ENCODE data around the gene HTT. TPM values are rescaled to one million over a fixed set of nuclear protein-coding genes. Genes with fewer than 3 reads are reported as not detected.

HTT gene
- total and polyA plus RNA-seq, 3 experiments from 2014 or later, result 5.1 to 58.6 (median 54.7) TPM

- H3K9me3 Mint-ChIP-seq, result peaks cover 0 to 2% (median 0%) of the 10 kb centered on the region in 5 donors
- Histone ChIP-seq H3K27me3 (ENCODE audit: insufficient read depth, low read length, poor library complexity, severe bottlenecking) (no peaks in the 10 kb centered on the region), H3K4me1 (ENCODE audit: insufficient read depth, low read length) (peaks cover 44% of the 10 kb centered on the region), H3K4me3 (ENCODE audit: low read length) (no peak overlapping the region), H3K9me3 (ENCODE audit: low read length) (no peaks in the 10 kb centered on the region), H3K27ac (ENCODE audit: low read depth, low read length) (no peak overlapping the region), H3K36me3 (ENCODE audit: insufficient read depth, low read length) (peaks cover 23% of the 10 kb centered on the region)
- peak overlapping the region in 5 of 7 donors; percentile 44 to 83 (median 74) for H3K4me3 Mint-ChIP-seq
- ChIA-PET POLR2A (no interaction called here), CTCF (interaction anchor here (0.9 to 3.0 kb wide), 2 partner anchors 11 to 277 kb away, joined by 4 to 11 read pairs; no protein-coding TSS in a partner anchor)
- H3K36me3 Mint-ChIP-seq, result peaks cover 13 to 49% (median 17%) of the 10 kb centered on the region in 3 donors
- peaks cover 37 to 54% (median 47%) of the 10 kb centered on the region in 3 donors for H3K4me1 Mint-ChIP-seq
- no peaks in the 10 kb centered on the region for H3K27me3 Mint-ChIP-seq
- no peak for DNase-seq
- H3K27ac Mint-ChIP-seq, result peak overlapping the region in 5 of 8 donors; percentile 15 to 70 (median 45)
Observed at GRCh38 chr4:3203971-3204431, 129.5 kb downstream of the HTT start.

- H3K4me1 ChIP-seq (ENCODE audit: insufficient read depth, low read length), result peaks cover 32% of the 10 kb centered on the region
- DNase-seq, result no peak
- peaks cover 35 to 44% (median 42%) of the 10 kb centered on the region in 3 donors for H3K4me1 Mint-ChIP-seq
- H3K9me3 Mint-ChIP-seq, result peaks cover 0 to 2% (median 0%) of the 10 kb centered on the region in 5 donors
- H3K27me3 ChIP-seq (ENCODE audit: insufficient read depth, low read length, poor library complexity, severe bottlenecking), result no peaks in the 10 kb centered on the region
- no peak overlapping the region for H3K4me3 ChIP-seq (ENCODE audit: low read length)
- peaks cover 17 to 53% (median 19%) of the 10 kb centered on the region in 3 donors for H3K36me3 Mint-ChIP-seq
- no peak overlapping the region for H3K27ac ChIP-seq (ENCODE audit: low read depth, low read length)
- H3K9me3 ChIP-seq (ENCODE audit: low read length), result no peaks in the 10 kb centered on the region
- H3K4me3 Mint-ChIP-seq, result no peak overlapping the region
- CTCF ChIA-PET, result no interaction called here
- H3K27me3 Mint-ChIP-seq, result no peaks in the 10 kb centered on the region
- POLR2A ChIA-PET, result no interaction called here
- no peak overlapping the region for H3K27ac Mint-ChIP-seq
- peaks cover 36% of the 10 kb centered on the region for H3K36me3 ChIP-seq (ENCODE audit: insufficient read depth, low read length)
Observed at GRCh38 chr4:3205995-3206394, 131.5 kb downstream of the HTT start.

GRCh38 chr4:3206439-3207100 is 132.1 kb downstream of the HTT start:
- peaks cover 36% of the 10 kb centered on the region for H3K36me3 ChIP-seq (ENCODE audit: insufficient read depth, low read length)
- H3K4me3 ChIP-seq (ENCODE audit: low read length), result no peak overlapping the region
- no peaks in the 10 kb centered on the region for H3K9me3 ChIP-seq (ENCODE audit: low read length)
- H3K27ac ChIP-seq (ENCODE audit: low read depth, low read length), result no peak overlapping the region
- peaks cover 27% of the 10 kb centered on the region for H3K4me1 ChIP-seq (ENCODE audit: insufficient read depth, low read length)
- H3K9me3 Mint-ChIP-seq, result peaks cover 0 to 2% (median 0%) of the 10 kb centered on the region in 5 donors
- H3K27me3 Mint-ChIP-seq, result no peaks in the 10 kb centered on the region
- CTCF ChIA-PET, result no interaction called here
- peaks cover 31 to 38% (median 36%) of the 10 kb centered on the region in 3 donors for H3K4me1 Mint-ChIP-seq
- peak overlapping the region in 1 of 8 donors; percentile 50 for H3K27ac Mint-ChIP-seq
- POLR2A ChIA-PET, result no interaction called here
- DNase-seq, result no peak
- peaks cover 17 to 56% (median 19%) of the 10 kb centered on the region in 3 donors for H3K36me3 Mint-ChIP-seq
- no peak overlapping the region for H3K4me3 Mint-ChIP-seq
- H3K27me3 ChIP-seq (ENCODE audit: insufficient read depth, low read length, poor library complexity, severe bottlenecking), result no peaks in the 10 kb centered on the region

- H3K9me3 Mint-ChIP-seq, result peaks cover 0 to 2% (median 0%) of the 10 kb centered on the region in 5 donors
- Histone ChIP-seq H3K9me3 (ENCODE audit: low read length) (no peaks in the 10 kb centered on the region), H3K27ac (ENCODE audit: low read depth, low read length) (no peak overlapping the region), H3K4me1 (ENCODE audit: insufficient read depth, low read length) (peaks cover 17% of the 10 kb centered on the region), H3K4me3 (ENCODE audit: low read length) (no peak overlapping the region), H3K36me3 (ENCODE audit: insufficient read depth, low read length) (peaks cover 44% of the 10 kb centered on the region), H3K27me3 (ENCODE audit: insufficient read depth, low read length, poor library complexity, severe bottlenecking) (no peaks in the 10 kb centered on the region)
- no peak overlapping the region for H3K4me3 Mint-ChIP-seq
- ChIA-PET CTCF (no interaction called here), POLR2A (no interaction called here)
- DNase-seq, result no peak
- peaks cover 21 to 28% (median 26%) of the 10 kb centered on the region in 3 donors for H3K4me1 Mint-ChIP-seq
- H3K27ac Mint-ChIP-seq, result peak overlapping the region in 1 of 8 donors; percentile 21
- peaks cover 17 to 66% (median 19%) of the 10 kb centered on the region in 3 donors for H3K36me3 Mint-ChIP-seq
- no peaks in the 10 kb centered on the region for H3K27me3 Mint-ChIP-seq
Observed at GRCh38 chr4:3207531-3208037, 133.1 kb downstream of the HTT start.

GRCh38 chr4:3208826-3209225 is 134.3 kb downstream of the HTT start:
- ChIA-PET POLR2A (no interaction called here), CTCF (no interaction called here)
- no peaks in the 10 kb centered on the region for H3K27me3 ChIP-seq (ENCODE audit: insufficient read depth, low read length, poor library complexity, severe bottlenecking)
- H3K4me3 ChIP-seq (ENCODE audit: low read length), result no peak overlapping the region
- H3K4me3 Mint-ChIP-seq, result no peak overlapping the region
- peaks cover 17 to 78% (median 19%) of the 10 kb centered on the region in 3 donors for H3K36me3 Mint-ChIP-seq
- no peaks in the 10 kb centered on the region for H3K27me3 Mint-ChIP-seq
- peaks cover 53% of the 10 kb centered on the region for H3K36me3 ChIP-seq (ENCODE audit: insufficient read depth, low read length)
- H3K9me3 ChIP-seq (ENCODE audit: low read length), result no peaks in the 10 kb centered on the region
- peaks cover 4% of the 10 kb centered on the region for H3K4me1 ChIP-seq (ENCODE audit: insufficient read depth, low read length)
- no peak overlapping the region for H3K27ac Mint-ChIP-seq
- DNase-seq, result no peak
- no peak overlapping the region for H3K27ac ChIP-seq (ENCODE audit: low read depth, low read length)
- H3K9me3 Mint-ChIP-seq, result peaks cover 0 to 2% (median 0%) of the 10 kb centered on the region in 5 donors
- H3K4me1 Mint-ChIP-seq, result peaks cover 8 to 15% (median 14%) of the 10 kb centered on the region in 3 donors

GRCh38 chr4:3209551-3210325 is 135.3 kb downstream of the HTT start:
- CTCF ChIA-PET, result interaction anchor here (2.3 kb wide), 1 partner anchor 16 kb away, joined by 9 read pairs; no protein-coding TSS in a partner anchor
- H3K27me3 Mint-ChIP-seq, result no peaks in the 10 kb centered on the region
- no peaks in the 10 kb centered on the region for H3K27me3 ChIP-seq (ENCODE audit: insufficient read depth, low read length, poor library complexity, severe bottlenecking)

GRCh38 chr4:3210467-3210866 is 136.0 kb downstream of the HTT start:
- H3K4me3 ChIP-seq (ENCODE audit: low read length), result no peak overlapping the region
- no peak overlapping the region for H3K4me3 Mint-ChIP-seq
- H3K4me1 Mint-ChIP-seq, result peaks cover 3 to 4% (median 4%) of the 10 kb centered on the region in 3 donors
- no peak overlapping the region for H3K27ac ChIP-seq (ENCODE audit: low read depth, low read length)
- H3K9me3 Mint-ChIP-seq, result peaks cover 0 to 2% (median 0%) of the 10 kb centered on the region in 5 donors
- peaks cover 61% of the 10 kb centered on the region for H3K36me3 ChIP-seq (ENCODE audit: insufficient read depth, low read length)
- no peaks in the 10 kb centered on the region for H3K9me3 ChIP-seq (ENCODE audit: low read length)
- no peaks in the 10 kb centered on the region for H3K4me1 ChIP-seq (ENCODE audit: insufficient read depth, low read length)
- ChIA-PET CTCF (interaction anchor here (1.1 to 2.3 kb wide), 3 partner anchors 9 to 20 kb away, joined by 3 to 9 read pairs (median 3); no protein-coding TSS in a partner anchor), POLR2A (interaction anchor here (0.6 to 1.1 kb wide), 3 partner anchors 11 to 279 kb away, joined by 4 to 7 read pairs (median 6); no protein-coding TSS in a partner anchor)
- no peaks in the 10 kb centered on the region for H3K27me3 ChIP-seq (ENCODE audit: insufficient read depth, low read length, poor library complexity, severe bottlenecking)
- H3K36me3 Mint-ChIP-seq, result peaks cover 17 to 89% (median 24%) of the 10 kb centered on the region in 3 donors
- peak overlapping the region in 2 of 8 donors; percentile 17 to 68 for H3K27ac Mint-ChIP-seq
- H3K27me3 Mint-ChIP-seq, result no peaks in the 10 kb centered on the region
- DNase-seq, result no peak

More at GRCh38 chr4:3209551-3210325, 135.3 kb downstream of the HTT start:
- peak overlapping the region in 1 of 8 donors; percentile 46 for H3K27ac Mint-ChIP-seq
- no peaks in the 10 kb centered on the region for H3K4me1 ChIP-seq (ENCODE audit: insufficient read depth, low read length)
- DNase-seq, result no peak
- no peak overlapping the region for H3K4me3 Mint-ChIP-seq
- no peak overlapping the region for H3K4me3 ChIP-seq (ENCODE audit: low read length)
- no peak overlapping the region for H3K27ac ChIP-seq (ENCODE audit: low read depth, low read length)
- peaks cover 17 to 83% (median 22%) of the 10 kb centered on the region in 3 donors for H3K36me3 Mint-ChIP-seq
- H3K9me3 Mint-ChIP-seq, result peaks cover 0 to 2% (median 0%) of the 10 kb centered on the region in 5 donors
- H3K4me1 Mint-ChIP-seq, result peaks cover 4 to 6% (median 6%) of the 10 kb centered on the region in 3 donors
- POLR2A ChIA-PET, result no interaction called here
- H3K9me3 ChIP-seq (ENCODE audit: low read length), result no peaks in the 10 kb centered on the region
- H3K36me3 ChIP-seq (ENCODE audit: insufficient read depth, low read length), result peaks cover 56% of the 10 kb centered on the region

All from CD8-positive, alpha-beta memory T cell (primary cell).